OCI-LY7 (cell line): ENCODE results near the gene CFAP92.

Experiments
- EZH2phosphoT487 ChIP-seq: fragments of 200-600 bp; sonication (generic); IDR thresholded peaks from 2 replicates; pipeline ENCODE4 v1.6.1; 2018; ENCODE audit warnings: low read depth, borderline replicate concordance, mild to moderate bottlenecking, mixed run types, antibody characterized with exemption, low read length, moderate library complexity, mixed read lengths
- TF ChIP-seq, protein P1 (sequence below): fragments of 200-600 bp; sonication (generic); conservative IDR thresholded peaks from 2 replicates; pipeline ENCODE4 v1.5.1; 2014; ENCODE audit warnings: mild to moderate bottlenecking, antibody characterized with exemption, low read length, moderate library complexity, mixed read lengths

DNA sequence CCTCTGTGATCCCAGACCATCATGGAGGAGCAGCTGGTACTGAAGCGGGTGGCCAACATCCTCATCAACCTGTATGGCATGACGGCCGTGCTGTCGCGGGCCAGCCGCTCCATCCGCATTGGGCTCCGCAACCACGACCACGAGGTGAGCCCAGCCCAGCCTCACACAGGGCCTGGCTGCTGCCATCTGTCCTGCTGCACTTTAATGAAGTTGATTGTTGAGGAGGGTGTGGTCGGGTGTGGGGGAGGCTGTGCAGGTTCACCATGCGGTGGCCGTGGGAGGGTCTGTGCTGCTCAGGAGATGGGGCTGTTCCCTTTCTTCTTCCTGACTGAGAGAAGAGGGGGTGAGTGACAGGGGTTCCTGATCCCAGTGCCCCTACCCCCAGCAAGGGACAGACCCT, 83.9 kb downstream of the CFAP92 start:
- TF ChIP-seq, protein P1, sequence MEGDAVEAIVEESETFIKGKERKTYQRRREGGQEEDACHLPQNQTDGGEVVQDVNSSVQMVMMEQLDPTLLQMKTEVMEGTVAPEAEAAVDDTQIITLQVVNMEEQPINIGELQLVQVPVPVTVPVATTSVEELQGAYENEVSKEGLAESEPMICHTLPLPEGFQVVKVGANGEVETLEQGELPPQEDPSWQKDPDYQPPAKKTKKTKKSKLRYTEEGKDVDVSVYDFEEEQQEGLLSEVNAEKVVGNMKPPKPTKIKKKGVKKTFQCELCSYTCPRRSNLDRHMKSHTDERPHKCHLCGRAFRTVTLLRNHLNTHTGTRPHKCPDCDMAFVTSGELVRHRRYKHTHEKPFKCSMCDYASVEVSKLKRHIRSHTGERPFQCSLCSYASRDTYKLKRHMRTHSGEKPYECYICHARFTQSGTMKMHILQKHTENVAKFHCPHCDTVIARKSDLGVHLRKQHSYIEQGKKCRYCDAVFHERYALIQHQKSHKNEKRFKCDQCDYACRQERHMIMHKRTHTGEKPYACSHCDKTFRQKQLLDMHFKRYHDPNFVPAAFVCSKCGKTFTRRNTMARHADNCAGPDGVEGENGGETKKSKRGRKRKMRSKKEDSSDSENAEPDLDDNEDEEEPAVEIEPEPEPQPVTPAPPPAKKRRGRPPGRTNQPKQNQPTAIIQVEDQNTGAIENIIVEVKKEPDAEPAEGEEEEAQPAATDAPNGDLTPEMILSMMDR: no peak
- TF ChIP-seq EZH2phosphoT487: no peak
